Measurements from ENCODE around the gene ANKRD22. TPM values are rescaled to one million over a fixed set of nuclear protein-coding genes. Genes with fewer than 3 reads are reported as not detected.
A peak's percentile ranks its signal among the peaks of the same experiment; 100 is the strongest.

The ANKRD22 gene
- polyA plus RNA-seq, 1 of the 3 experiments (the other 2 are of a cell fraction) = 0.15 TPM

- no peak for DNase-seq
- ChIA-PET CTCF (interaction anchor here (0.6 to 6.9 kb wide), 23 partner anchors 10 to 248 kb away, joined by 3 to 50 read pairs (median 4); no protein-coding TSS in a partner anchor), POLR2A (no interaction called here)
- Histone ChIP-seq H3K4me1 (ENCODE audit: control insufficient read depth in 1 of 2, insufficient read depth in 2 of 2, low read depth in 1 of 2, low read length in 1 of 2) (no peaks in the 10 kb centered on the region; a peak in 1 of 4 replicates), H3K79me2 (ENCODE audit: insufficient read depth) (no peaks in the 10 kb centered on the region), H3K4me3 (ENCODE audit: low read depth in 2 of 2, low read length in 1 of 2) (no peak overlapping the region), H3K27ac (ENCODE audit: low read depth in 2 of 2, low read length in 1 of 2) (no peak overlapping the region), H3K9me3 (no peaks in the 10 kb centered on the region), H4K20me1 (ENCODE audit: insufficient read depth) (no peaks in the 10 kb centered on the region), H3F3A (replicated peaks; ENCODE audit: insufficient read depth) (peaks cover 9% of the 10 kb centered on the region), H2AFZ (ENCODE audit: low read depth) (no peak overlapping the region), H3K36me3 (replicated peaks in 1 of 2; ENCODE audit: control insufficient read depth in 1 of 2, insufficient read depth in 2 of 2, low read length in 1 of 2) (no peaks in the 10 kb centered on the region), H3K4me2 (no peak overlapping the region), H3K9ac (no peak overlapping the region), H3K9me2 (no peaks in the 10 kb centered on the region), H3K27me3 (ENCODE audit: insufficient read depth) (no peaks in the 10 kb centered on the region)
- TF ChIP-seq EZH2phosphoT487 (IDR thresholded peaks at IDR 0.05; ENCODE audit: borderline replicate concordance, low read depth) = no peak
- TF ChIP-seq ELF1 (IDR thresholded peaks at IDR 0.05) = no peak
- no peak for TF ChIP-seq SIN3A (IDR thresholded peaks at IDR 0.05; ENCODE audit: borderline replicate concordance, low read depth, low read length)
- no peak for TF ChIP-seq TCF12 (IDR thresholded peaks at IDR 0.05)
- no peak for TF ChIP-seq GATA2 (CRISPR knock-in tag; IDR thresholded peaks at IDR 0.05)
- no peak for TF ChIP-seq MEF2A (IDR thresholded peaks at IDR 0.05; ENCODE audit: borderline replicate concordance, low read depth)
- TF ChIP-seq IRF3 (IDR thresholded peaks at IDR 0.05; ENCODE audit: low read depth, low read length) = no peak
- TF ChIP-seq RXRA (IDR thresholded peaks at IDR 0.05; ENCODE audit: borderline replicate concordance, low read depth) = no peak
- TF ChIP-seq FOXJ3 (CRISPR knock-in tag; IDR thresholded peaks at IDR 0.05) = no peak
- no peak for TF ChIP-seq MAX (IDR thresholded peaks at IDR 0.05; ENCODE audit: low read depth)
- TF ChIP-seq ZBTB33 (IDR thresholded peaks at IDR 0.05; ENCODE audit: borderline replicate concordance, low read depth) = no peak
- TF ChIP-seq FOSL2 (IDR thresholded peaks at IDR 0.05; ENCODE audit: borderline replicate concordance, low read depth) = no peak
- TF ChIP-seq TAF1 (IDR thresholded peaks at IDR 0.05; ENCODE audit: borderline replicate concordance, low read depth, low read length) = no peak
- no peak for TF ChIP-seq NFIC (IDR thresholded peaks at IDR 0.05; ENCODE audit: borderline replicate concordance)
- WGBS (ENCODE audit: low lambda C conversion rate) = 66% methylated on average over 4 of the region's 4 CpGs
Observed at GRCh38 chr10:88809621-88810020, 42.0 kb downstream of the ANKRD22 start.

GRCh38 chr10:88805924-88806323 lies 45.7 kb downstream of the ANKRD22 start:
- Histone ChIP-seq H3K36me3 (replicated peaks in 1 of 2; ENCODE audit: control insufficient read depth in 1 of 2, insufficient read depth in 2 of 2, low read length in 1 of 2) (no peaks in the 10 kb centered on the region), H4K20me1 (ENCODE audit: insufficient read depth) (no peaks in the 10 kb centered on the region), H3K4me2 (0 out of 2 replicates have a peak overlapping the region, but pooled peaks have one; percentile 5), H3K27me3 (ENCODE audit: insufficient read depth) (no peaks in the 10 kb centered on the region), H3K27ac (ENCODE audit: low read depth in 2 of 2, low read length in 1 of 2) (peak overlapping the region in 1 of 2 experiments; percentile 39; a peak in 1 of 4 replicates), H2AFZ (ENCODE audit: low read depth) (no peak overlapping the region), H3K79me2 (ENCODE audit: insufficient read depth) (no peaks in the 10 kb centered on the region), H3K9ac (no peak overlapping the region), H3K9me2 (no peaks in the 10 kb centered on the region), H3F3A (replicated peaks; ENCODE audit: insufficient read depth) (peaks cover 9% of the 10 kb centered on the region), H3K9me3 (no peaks in the 10 kb centered on the region), H3K4me3 (ENCODE audit: low read depth in 2 of 2, low read length in 1 of 2) (no peak overlapping the region), H3K4me1 (ENCODE audit: control insufficient read depth in 1 of 2, insufficient read depth in 2 of 2, low read depth in 1 of 2, low read length in 1 of 2) (no peaks in the 10 kb centered on the region; a peak in 1 of 4 replicates)
- TF ChIP-seq JUND (IDR thresholded peaks at IDR 0.05) = no peak
- no peak for TF ChIP-seq NFIC (IDR thresholded peaks at IDR 0.05; ENCODE audit: borderline replicate concordance)
- no peak for TF ChIP-seq ELF1 (IDR thresholded peaks at IDR 0.05)
- no peak for TF ChIP-seq GABPA (IDR thresholded peaks at IDR 0.05; ENCODE audit: low read depth)
- no peak for TF ChIP-seq TCF12 (IDR thresholded peaks at IDR 0.05)
- no peak for TF ChIP-seq POLR2AphosphoS5 (IDR thresholded peaks at IDR 0.05; ENCODE audit: low read depth, low read length)
- no peak for TF ChIP-seq FOXM1 (IDR thresholded peaks at IDR 0.05; ENCODE audit: low read depth)
- no peak for TF ChIP-seq RXRA (IDR thresholded peaks at IDR 0.05; ENCODE audit: borderline replicate concordance, low read depth)
- no peak for TF ChIP-seq FOXJ3 (CRISPR knock-in tag; IDR thresholded peaks at IDR 0.05)
- ChIA-PET CTCF (interaction anchor here (0.6 to 1.5 kb wide), 3 partner anchors 13 to 241 kb away, joined by 3 read pairs; no protein-coding TSS in a partner anchor), POLR2A (no interaction called here)
- WGBS (ENCODE audit: low lambda C conversion rate) = 95% methylated on average over 3 of the region's 3 CpGs
- DNase-seq = no peak

All from SK-N-SH (cell line).